Medulla oblongata (tissue), 1 donor: Measurements from ENCODE around the gene DIP2C.
"Not testable (repeated sequence)": the region's sequence is repeated elsewhere in the genome, so short reads cannot be mapped to it uniquely, and the experiment has no call there.

Experiments used
- DNase-seq: peaks from one replicate; pipeline ENCODE4 v3.0.0-alpha.2; 2015; ENCODE audit errors: extremely low spot score

Gene DIP2C

DNA sequence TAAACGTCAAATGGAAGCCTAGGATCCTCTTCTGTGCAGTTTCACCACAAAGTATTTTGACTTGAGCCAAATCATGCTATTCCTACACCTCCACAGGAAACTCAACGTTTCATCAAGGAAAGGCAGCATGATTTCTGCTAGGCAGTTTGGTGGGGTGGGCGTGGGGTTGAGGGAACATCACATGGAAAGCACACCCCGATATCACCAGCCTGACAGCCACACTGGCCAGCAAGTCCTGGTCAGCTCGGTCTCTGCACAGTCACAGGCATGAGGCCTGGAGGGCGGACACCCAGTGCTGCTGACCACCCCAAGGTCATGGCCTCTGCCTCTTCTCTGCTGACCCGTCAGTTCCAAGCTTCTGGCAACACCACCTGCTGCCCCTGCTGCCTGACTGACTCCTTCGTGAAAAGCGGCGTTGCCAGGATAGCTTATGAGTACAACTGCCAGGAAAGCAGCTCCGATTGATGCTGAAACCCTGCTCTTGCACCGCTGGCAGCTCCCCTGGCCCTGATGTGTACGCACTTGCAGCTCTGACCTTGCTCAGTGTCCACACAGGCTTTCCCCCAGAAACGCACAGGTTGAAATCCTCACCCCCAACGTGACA lies 171.5 kb downstream of the DIP2C start:
- no peak for DNase-seq

DNA sequence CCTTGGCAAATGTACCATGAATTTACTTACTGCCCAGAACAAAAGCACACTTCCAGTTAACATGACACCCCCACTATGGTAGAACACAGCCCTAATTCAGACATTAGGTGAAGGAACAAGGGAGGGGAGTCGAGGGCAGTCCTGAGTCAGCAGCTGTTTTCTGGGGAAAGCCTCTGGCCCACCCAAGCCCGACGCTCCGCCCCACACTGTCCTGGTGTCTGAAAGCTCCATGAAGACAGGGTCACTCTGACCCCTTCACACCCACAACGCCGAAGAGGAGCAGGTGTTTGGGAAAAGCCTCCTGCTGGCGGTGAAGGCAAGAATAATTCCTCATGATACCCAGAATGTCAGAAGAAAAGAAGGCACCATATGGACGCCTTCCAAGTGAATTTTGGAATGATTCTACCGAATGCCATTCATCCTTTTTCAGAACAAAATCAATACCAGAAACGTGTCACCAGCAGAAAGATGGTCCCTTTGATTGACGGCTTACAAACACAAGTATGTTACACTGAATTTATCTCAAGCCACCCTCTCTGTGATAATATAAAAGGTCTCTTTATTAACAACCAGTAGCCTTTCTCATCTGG lies 172.1 kb downstream of the DIP2C start:
- DNase-seq = no peak

DNA sequence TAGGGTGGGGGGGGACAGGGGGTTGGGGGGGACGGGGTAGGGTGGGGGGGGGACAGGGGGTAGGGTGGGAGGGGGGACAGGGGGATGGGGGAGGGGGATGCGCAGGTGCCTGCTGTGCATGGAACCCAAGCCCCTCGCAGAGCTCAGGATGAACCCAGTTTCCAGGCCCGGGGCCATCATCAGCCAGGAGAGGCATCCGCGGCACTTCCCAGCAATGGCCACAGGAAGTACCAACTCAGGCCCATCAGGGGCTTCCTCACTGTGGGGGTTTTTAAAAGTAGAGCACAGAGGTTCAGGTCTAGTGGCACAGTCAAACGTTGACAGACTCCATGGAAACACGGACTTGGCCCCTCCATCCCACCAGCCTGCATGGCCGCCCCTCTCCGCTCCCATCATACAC lies 172.7 kb downstream of the DIP2C start:
- DNase-seq = no peak

DNA sequence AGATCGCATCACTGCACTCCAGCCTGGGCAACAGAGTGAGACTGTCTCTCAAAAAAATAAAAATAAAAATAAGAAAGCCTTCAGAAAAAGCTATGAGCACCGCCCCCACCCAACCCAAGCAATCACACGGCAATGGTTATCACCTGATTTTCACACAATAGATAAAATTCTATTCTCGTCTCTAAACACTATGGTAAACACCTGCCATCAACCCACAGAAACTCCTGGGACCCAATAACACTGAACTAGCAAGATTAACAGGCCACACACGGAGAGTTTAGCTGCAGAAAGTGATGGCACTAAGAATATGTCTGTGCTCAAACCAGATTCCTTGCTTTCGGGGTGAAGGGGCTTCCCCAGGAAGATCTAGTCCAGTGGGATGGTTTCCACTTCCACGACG lies 173.8 kb downstream of the DIP2C start:
- no peak for DNase-seq

DNA sequence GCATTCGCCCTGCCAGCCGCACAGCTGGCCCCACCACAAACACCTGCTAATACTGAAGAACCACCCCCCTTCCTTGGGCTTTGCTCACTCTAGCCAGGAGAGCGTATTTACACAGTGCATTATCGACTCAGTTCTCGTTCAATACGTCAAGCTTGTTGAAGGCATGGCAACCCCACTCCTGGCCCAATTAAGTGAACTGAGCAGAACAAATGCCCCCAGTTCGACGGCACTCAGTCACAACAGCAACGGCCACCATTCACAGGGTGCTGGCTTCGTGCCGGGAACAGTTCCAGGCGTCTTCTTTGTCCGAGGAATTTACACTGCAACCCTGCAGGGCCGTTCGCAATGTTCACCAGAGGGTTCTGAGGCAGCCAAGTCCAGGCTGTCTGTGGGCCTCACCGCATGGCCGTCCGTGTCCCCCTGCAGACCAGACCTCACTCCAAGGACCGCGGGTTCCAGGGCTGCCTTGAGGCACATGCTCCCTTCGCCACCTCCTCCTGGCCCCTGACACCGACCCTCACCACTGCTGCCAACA lies 175.3 kb downstream of the DIP2C start:
- DNase-seq = peak; percentile 81

DNA sequence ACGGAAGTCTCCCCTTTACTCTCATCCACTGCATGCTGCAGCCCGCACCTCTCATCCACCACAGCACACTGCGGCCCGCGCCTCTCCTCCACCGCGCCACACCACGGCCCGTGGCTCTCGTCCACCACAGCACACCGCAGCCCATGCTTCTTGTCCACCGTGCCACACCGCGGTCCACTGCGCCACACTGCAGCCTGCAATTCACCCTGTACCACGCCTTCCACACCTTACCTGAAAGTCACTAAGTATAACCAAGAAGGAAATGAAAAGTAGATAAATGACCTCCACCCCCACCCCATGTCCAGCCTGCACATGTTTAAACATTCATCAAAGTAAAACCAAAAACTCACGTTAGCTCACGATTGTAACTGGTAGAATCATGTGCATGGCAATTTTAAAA lies 176.1 kb downstream of the DIP2C start:
- no peak for DNase-seq

DNA sequence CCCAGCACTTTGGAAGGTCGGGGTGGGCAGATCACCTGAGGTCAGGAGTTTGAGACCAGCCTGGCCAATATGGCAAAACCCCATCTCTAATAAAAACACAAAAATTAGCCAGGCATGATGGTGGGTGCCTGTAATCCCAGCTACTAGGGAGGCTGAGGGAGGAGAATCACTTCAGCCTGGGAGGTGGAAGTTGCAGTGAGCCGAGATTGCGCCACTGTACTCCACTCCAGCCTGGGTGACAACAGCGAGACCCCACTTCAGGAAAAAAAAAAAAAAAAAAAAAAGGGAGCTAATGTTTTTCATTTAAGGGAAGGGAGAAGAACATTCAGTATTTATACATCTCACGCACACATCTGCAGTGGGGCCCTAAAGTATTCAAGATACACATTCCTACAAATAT lies 176.8 kb downstream of the DIP2C start:
- DNase-seq = not testable (repeated sequence)

DNA sequence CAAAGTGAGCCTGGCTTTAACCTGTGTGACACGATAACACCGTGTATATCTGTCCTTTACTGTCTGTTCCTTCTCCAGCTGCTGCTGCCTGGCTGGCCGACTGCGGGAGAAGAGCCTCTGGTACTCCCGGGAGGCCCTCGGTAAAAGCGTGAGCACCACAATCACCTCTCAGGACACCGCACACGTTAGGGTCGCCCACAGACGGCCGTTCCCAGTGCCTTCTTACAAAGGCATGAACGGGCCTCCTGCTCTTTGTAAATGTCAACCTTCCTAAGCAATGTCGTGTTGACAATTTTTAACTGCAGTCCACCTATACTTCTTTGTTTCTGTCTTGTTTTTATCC lies 177.6 kb downstream of the DIP2C start:
- DNase-seq = no peak

DNA sequence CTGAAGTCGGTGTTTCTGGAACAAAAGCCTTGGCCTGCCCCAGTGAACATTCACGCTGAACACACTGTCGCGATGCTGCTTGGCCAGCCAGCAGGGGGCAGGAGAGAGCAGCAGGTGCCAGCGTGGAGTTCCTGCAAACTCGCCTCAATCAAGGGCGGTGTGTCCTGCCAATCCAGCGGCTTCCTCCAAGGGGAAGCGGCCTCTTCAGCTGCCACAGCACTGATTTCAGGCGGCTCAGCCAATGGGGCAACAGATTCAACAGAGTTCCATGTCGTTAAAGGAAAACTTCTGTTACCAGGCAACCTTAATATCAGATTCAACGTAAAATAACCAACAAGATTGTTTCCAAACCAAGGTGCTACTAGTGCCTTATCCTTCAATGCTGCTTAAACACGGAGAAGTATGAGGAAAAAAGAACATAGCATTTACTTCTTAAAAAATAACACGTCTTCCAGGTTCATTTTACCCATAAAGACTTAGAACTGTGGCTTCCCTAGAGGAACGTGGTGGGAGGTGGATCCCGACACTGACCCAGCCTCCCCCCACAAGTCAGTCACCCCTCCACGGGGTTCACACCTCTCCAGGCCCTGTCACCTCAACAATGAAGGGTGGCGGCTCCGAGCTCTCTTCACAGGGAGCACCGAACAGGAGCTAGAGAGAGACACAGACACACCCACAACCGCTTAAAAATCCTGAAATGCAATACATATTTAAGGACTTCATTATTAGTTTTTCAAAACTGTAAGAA lies 178.2 kb downstream of the DIP2C start:
- peak; percentile 95 for DNase-seq

DNA sequence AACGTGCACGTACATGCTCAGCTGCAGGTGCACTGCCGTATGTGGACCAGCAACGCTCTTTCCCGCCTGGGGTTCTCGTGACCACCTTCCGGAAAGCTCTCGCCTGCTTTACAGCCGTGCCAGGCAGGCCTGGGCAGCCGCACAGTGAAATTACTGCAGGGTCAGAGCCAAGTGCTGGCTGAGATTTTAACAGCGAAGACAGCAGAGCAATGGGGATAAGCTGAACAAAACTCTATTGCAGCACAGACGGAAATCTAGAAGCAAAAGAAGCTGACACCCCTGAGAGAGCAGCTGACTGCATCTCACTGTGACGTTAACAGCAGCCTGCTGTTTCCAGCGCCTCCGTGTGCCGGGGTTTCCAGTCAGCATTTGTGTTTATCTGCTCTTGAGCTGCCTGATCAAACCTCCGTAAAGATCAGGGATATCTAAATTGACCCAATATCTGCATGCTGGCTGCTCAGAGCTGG lies 179.0 kb downstream of the DIP2C start:
- DNase-seq = peak; percentile 71

DNA sequence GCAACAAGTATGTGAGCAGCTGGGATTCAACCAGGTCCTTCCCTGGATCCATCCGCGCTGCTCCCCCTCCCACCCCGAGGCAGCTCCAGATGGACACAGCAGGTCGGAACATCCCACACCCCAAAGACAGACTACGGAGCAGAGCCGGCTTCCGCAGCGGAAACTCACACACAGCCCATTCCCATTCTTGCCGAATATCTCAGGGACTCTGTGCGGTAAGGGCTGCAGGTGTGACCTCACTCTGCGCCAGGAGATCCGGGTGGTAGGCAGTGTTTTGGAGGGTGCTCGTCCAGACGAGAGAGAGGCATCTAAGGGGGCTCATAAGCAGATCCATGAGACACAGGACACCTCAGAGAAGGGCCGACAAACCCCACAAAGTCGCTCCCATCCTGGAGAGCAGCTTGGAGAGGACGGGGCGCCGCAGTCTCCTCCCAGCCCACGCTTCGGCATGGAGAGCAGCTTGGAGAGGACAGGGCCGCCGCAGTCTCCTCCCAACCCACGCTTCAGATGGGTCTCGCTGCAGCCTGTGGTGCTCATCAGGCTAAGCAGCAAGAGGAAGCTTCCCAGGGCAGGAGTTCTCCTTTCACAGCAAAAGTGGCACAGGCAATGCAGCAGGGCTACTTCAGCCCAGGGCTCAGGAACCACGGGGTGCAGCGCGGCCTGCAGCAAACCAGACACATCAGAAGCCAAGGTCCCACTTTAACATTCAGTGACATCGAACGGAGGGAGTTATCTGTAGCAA lies 179.9 kb downstream of the DIP2C start:
- no peak for DNase-seq

DNA sequence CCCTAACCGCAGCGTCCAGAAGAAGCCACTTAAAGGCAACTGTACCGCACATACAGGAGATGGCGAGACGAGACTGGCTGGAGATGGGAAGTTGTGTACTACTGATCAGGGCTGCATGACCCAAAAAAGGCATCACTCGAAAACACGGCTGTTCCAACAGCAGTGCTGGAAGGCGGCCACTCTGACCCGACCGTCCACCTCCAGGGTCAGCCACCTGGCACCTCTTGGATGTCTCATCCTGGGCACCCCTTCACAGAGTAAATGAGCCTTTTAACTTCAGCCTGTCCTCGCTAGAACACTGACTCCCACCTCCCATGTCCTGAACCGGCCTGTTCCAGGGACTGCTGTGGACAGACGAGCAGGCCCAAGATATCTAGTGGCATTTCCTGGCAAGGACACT lies 180.7 kb downstream of the DIP2C start:
- DNase-seq = no peak

DNA sequence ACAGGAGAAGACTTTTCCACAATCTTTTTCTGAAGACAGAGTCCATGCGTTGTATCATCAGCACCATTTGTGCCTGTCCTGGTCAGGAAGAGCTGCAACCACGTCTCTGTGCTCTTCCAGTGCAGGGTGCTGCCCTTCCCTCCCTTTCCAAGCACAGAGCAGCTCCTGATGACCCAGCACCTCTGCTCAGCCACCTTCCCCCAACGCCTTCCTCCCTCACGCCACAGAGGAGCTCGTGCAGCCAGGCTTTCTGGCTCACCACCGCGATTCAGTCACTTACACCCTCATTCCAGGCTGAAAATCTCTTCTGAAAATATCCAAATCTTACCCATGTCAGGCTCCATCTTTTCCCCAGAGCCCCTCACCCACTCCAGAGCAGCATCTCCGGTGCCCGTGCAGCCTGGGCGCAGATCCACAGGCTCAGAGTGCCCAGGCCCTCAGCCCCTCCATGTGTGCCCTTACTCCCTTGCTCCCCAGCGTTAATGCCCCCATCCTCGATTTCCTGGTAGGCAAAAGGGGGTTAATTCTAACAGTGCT lies 181.5 kb downstream of the DIP2C start:
- no peak for DNase-seq

DNA sequence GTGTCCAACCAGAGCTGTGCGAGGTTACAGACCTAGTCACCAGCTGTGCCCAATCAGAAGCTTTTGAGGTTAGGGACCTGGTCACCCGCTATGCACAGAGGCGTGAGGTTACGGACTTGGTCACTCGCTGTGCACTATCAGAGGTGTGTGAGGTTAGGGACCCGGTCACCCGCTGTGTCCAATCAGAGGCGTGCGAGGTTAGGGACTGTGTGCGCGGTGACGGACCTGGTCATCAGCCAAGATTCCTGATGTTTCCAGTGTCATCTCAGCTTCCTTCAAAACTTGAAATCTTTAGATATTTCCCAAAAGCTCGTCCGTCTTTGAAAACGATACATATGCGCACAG lies 182.1 kb downstream of the DIP2C start:
- DNase-seq = no peak

DNA sequence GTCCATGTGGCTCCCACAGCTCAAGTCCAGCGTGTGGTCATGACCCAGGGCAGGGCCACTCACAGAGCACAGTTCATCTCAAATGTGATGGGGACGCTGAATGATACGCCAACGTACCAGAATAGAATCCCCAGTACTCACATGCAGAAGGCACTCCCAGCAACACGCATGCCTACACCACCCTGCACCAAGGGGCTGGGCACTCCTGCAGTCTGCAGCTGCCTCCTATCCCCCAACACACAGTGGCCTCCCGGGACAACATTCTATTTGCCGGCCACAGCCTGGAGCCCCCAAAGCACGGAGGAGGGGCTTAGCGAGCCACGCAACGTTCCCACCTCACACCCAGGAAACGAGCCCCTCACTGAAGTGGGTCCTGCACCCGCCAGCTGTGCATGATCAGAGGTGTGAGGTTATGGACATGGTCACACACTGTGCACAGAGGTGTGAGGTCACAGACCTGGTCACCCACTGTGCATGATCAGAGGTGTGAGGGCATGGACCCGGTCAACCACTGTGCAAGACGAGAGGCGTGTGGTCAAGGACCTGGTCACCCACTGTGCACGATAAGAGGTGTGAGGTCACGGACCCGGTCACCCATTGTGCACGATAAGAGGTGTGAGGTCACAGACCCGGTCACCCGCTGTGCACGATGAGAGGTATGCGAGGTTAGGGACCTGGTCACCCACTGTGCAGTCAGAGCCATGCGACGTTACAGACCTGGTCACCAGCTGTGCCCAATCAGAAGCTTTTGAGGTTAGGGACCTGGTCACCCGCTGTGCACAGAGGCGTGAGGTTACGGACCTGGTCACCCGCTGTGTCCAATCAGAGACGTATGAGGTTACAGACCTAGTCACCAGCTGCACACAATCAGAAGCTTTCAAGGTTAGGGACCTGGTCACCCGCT lies 182.8 kb downstream of the DIP2C start:
- no peak for DNase-seq

DNA sequence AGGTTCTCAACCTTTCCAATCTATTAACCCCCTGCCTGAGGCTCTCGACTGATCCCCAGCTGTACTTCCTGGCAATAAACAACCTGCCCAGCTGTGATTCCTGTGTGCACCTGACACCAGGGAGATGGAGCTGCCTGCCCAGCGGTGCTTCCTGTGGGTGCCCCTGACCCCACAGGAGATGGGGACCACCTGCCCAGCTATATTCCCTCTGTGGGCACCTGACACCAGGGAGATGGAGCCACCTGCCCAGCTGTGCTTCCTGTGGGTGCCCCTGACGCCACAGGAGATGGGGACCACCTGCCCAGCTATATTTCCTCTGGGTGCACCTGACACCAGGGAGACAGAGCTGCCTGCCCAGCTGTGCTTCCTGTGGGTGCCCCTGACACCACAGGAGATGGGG lies 184.0 kb downstream of the DIP2C start:
- no peak for DNase-seq

DNA sequence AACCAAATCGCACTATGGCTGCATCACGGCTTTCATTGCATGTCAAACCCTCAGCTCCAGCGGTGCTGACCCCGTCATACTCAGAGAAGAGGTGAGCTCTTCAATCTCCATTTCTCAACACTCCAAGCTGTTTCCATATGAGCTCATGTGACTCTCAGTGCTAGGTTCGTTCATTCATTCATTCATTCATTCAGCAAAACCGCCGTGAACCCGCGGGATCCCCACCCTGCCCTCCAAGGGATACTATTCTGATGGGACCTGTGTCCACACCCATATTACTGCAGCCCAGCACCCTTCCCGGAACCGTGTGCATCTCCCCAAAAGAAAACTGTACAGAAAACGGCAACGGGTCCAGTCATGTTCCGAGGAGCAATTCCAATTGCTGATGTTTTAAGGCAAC lies 184.7 kb downstream of the DIP2C start:
- no peak for DNase-seq

DNA sequence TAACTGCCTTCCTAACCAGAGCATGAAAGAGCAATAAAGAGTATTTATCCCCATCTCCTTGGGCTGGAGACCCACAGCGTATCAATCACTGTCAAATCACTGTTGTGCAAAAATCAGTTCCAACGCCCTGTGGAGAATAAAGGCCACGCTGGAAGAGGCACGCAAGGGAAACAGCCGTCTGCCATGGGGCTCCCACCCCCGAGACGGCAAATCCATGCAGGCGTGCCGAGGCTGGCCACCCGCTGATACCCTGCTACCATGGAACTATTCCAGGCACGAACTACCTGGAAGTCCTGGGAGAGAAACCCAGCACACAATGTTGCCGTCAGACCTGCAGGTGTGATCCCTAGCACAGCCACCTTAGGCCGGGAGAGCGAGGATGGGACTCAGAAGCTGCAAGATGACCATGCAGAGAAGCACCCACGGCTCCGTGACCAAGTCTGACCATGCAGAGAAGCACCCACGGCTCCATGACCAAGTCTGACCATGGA lies 185.3 kb downstream of the DIP2C start:
- DNase-seq = no peak

DNA sequence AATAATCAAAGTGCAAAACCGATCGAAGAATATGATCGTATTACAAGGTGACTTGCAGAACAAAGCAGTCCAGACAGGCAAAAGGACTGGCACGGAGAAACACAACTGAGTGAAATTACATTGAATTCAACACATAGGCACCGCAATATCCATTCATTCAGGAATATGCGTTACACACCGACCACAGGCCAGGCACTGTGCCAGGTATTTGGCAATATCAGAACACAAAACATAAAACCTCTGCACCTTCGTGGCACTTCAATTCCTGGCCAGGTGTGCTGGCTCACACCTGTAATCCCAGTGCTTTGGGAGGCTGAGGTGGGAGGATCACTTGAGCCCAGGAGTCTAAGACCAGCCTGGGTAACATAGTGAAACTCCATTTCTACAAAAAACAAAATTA lies 187.9 kb downstream of the DIP2C start:
- DNase-seq = no peak

DNA sequence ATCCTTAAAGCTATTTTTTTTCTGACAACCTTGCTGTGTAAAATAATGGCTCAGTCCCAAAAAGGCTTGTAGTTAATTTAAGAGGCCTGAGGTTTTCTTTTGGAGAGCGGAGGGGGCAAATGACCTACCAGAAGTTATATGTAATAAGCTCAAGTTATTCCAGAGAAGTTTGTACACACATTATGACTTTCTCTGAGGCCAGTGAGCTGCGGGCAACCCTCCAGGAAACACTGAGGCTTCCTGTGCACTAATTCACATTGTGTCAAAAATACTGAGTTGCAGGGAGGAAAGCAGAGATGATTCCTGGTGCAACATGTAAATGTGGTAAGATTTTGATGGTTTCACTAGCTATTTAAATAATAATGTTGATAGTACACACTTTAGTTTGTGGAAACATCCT lies 188.6 kb downstream of the DIP2C start:
- DNase-seq = no peak

DNA sequence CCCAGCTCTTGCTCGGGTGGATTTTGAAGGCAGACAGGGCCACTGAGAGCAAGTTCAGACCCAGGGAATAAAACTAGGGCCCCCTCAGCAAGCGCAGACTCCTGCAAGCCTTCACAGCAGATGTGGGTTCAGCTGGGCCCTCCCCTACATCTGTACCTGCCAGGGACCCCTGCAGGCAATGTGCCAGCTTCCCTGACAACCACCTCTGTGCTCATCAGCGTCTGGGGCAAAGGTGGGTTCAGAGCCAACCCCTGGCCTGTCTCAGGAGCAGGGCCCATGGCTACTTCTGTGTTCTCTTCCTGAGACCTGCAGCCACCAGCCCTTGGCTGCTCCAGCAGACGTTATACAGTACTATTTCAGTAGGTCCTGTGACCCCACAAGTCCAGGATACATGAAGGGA lies 189.5 kb downstream of the DIP2C start:
- no peak for DNase-seq
